C4-2B (cell line): ENCODE measurements around the gene UBA3.

Experiments
- CTCF ChIP-seq: fragments of 450-650 bp; conservative IDR thresholded peaks from 2 replicates; pipeline ENCODE4 v1.5.1; 2017; ENCODE audit warnings: mild to moderate bottlenecking
- ZFX ChIP-seq: fragments of 450-650 bp; IDR thresholded peaks from 2 replicates; pipeline ENCODE4 v1.6.1; 2017

GRCh38 chr3:69099576-69099975 lies 19.4 kb upstream of the UBA3 start:
- no peak for TF ChIP-seq CTCF
- no peak for TF ChIP-seq ZFX
